GM12872 (cell line): Measurements from ENCODE around the gene CEP120.

Source experiments
- TF ChIP-seq, protein P1 (sequence below): IDR thresholded peaks from 3 replicates; pipeline ENCODE4 v1.5.1; 2011; ENCODE audit warnings: low read depth, mild to moderate bottlenecking, low read length, moderate library complexity; ENCODE audit not compliant: insufficient read depth

The CEP120 gene

DNA sequence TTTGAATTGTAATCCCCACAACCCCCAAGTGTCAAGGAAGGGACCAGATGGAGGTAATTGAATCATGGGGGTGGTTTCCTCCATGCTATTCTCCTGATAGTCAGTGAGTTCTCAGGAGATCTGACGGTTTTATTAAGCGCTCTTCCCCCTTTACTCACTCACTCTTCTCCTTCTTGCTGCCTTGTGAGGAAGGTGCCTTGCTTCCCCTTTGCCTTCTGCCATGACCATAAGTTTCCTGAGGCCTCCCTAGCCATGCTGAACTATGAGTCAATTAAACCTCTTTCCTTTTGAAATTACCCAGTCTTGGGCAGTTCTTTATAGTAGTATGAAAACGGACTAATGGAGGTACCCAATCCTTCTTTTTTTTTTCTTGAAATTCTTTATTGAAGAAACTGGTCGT is 2.2 kb upstream of the CEP120 start:
- TF ChIP-seq, protein P1, sequence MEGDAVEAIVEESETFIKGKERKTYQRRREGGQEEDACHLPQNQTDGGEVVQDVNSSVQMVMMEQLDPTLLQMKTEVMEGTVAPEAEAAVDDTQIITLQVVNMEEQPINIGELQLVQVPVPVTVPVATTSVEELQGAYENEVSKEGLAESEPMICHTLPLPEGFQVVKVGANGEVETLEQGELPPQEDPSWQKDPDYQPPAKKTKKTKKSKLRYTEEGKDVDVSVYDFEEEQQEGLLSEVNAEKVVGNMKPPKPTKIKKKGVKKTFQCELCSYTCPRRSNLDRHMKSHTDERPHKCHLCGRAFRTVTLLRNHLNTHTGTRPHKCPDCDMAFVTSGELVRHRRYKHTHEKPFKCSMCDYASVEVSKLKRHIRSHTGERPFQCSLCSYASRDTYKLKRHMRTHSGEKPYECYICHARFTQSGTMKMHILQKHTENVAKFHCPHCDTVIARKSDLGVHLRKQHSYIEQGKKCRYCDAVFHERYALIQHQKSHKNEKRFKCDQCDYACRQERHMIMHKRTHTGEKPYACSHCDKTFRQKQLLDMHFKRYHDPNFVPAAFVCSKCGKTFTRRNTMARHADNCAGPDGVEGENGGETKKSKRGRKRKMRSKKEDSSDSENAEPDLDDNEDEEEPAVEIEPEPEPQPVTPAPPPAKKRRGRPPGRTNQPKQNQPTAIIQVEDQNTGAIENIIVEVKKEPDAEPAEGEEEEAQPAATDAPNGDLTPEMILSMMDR, result no peak

DNA sequence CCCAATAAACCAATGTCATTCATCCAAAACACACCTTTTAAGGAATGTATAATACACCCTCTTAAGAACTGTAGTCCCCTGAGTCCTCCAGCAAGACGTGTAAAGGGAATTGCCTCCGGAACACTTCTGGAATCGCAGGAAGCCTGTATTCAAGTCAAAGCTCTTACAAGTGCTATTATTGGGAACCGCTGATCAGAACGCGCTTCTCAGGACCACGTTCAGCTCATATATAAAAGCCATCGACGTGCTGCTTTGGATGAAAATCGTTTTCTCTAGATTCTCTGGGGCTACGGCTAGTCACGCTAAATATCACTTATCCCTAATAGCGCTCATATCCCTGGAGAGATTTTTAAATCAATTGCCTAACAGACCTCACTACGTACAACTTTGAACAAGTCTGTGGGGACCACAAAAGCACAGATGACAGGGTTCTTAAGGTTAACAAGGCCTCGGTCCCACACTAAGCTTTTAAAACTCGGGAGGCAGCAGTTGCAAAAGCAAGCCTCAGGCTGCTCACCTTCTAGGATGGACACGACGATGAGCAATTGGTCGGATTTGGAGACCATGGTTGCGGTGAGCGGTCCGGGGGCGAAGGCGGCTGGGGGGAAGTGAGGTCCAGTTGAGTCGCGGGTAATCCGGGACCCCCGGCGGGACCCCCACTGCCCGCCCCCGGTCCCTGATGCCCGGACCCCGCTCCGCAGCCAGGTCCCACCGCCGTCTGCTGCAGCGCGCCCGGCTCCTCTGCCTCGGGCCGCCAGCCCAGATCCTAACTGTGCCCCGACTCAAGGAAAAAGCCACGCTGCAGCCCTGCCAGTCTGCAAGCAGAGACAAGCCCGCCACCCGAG is 548 bp downstream of the CEP120 start:
- TF ChIP-seq, protein P1, result no peak

DNA sequence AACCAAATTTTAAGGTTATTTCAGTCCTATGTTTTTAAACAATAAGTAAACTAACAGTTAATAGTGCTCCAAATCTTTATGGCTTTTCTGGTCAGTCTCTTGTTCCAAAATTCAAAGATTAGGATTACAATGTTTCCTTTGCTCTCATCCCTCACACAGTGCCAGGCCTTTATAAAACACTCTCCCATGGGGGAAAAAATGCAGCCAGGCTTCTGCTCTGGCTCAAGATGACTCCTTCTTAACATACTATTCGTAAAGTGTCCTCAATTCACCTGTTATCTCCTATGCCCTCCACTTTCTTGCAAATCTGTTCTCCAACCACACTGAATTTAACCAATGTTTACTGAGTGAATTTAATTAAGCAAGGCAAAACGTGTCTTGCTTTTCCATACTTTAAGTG is 1.4 kb downstream of the CEP120 start:
- TF ChIP-seq, protein P1, result no peak

DNA sequence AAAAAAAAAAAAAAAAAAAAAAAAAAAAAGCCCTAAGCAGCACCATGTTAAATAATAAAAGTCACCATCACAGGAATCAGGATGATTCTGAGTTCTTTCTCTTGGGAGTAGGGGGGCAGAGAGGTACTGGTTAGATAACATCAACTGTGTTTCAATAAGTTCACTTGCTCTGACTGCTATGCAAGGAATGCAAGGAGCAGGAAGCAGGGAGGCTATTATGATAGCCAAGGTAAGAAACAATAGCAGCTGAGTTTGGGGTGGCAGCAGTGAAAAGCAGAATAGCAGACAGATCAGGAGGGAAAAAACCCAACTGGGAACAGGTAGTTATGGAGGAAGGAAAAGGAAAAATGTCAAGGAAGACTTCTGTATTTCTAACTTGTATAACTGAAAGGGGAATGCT is 8.2 kb downstream of the CEP120 start:
- TF ChIP-seq, protein P1, result no peak

DNA sequence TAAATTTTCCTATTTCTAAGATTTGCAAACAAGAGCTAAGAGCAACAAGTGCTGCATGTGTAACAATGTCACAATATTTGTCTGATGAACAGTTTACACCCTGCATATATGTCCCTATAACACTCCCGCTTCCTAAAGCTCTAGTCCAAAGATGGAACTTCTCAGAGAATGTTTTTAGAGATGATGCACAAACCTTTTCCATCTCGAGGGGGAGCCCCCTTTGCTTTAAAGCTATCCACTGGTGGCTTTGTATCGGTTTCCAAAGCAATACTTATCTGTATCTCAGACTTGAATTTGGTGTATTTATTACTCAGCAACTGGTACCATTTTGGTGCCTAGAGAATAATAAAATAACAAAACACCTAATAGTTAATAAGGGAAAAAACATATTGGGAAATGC is 11.0 kb downstream of the CEP120 start:
- TF ChIP-seq, protein P1, result no peak

DNA sequence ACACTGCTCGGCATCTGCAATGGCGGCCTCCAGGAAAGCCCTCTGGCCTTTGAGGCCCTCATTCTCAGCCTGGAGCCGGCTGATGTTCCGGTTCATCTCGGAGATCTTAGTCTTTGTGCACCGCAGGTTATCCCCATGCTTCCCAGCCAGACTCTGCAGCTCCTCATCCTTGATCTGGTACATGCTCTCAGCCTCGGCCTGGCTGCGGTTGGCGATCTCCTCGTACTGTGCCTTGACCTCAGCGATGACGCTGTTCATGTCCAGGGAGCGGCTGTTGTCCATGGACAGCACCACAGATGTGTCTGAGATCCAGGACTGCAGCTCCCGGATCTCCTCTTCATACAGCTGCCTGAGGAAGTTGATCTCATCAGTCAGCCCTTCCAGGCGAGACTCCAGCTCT is 21.9 kb downstream of the CEP120 start:
- TF ChIP-seq, protein P1, result no peak

DNA sequence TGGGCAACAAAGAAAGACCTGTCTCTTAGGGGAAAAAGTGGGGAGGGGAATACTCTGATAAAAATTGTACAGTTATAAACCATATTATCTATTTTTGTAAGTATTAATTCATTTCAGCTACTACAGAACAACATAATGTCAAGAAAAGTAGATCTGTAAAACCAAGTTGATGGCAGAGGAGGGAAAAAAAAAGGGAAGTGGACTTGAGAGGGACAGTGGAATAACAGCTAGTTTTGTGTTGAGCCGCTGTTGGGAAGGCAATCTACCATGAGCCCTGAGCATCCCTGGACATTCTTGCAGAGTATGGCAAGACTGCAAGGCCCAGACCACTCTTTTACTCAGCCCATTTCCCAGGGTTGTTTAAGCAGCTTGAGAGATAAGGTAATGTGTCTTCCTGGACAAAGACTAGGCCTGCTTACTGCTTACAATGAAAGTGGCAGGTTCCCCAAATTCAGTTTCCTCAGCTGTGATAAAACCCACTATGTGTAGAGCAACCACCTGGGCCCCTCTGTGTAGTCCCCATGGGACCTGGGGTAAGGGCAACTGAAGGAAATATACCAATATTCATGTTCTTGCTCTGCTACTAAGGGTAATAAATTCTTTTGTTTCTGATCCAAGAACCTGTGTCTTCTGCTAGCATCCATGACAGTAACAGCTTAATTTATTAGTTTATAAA is 25.0 kb downstream of the CEP120 start:
- TF ChIP-seq, protein P1, result no peak
